ENCODE measurements around the gene GART. TPM values are rescaled to one million over a fixed set of nuclear protein-coding genes. Genes with fewer than 3 reads are reported as not detected.

GART gene
- total and polyA plus RNA-seq, 4 donors, result 13.6 to 60.6 (median 41.3) TPM

GRCh38 chr21:33540711-33541104 is 1.2 kb downstream of the GART start:
- H3K4me3 ChIP-seq (ENCODE audit: low read length in 2 of 2), result no peak overlapping the region
- DNase-seq (no peak), ATAC-seq (ENCODE audit: low FRiP score) (no peak)
- intact Hi-C loops (cut with DNase I), result no loop called here
- WGBS, 2 donors, result 78 to 84% methylated on average over 3 of the region's 3 CpGs
- H3K36me3 ChIP-seq (ENCODE audit: control insufficient read depth in 1 of 2, insufficient read depth in 2 of 2, low read length in 1 of 2), result no peaks in the 10 kb centered on the region
- no peaks in the 10 kb centered on the region for H3K4me1 ChIP-seq (ENCODE audit: control insufficient read depth in 1 of 2, insufficient read depth in 2 of 2, low read length in 2 of 2)
- no peak overlapping the region for H3K27ac ChIP-seq (ENCODE audit: low read depth in 1 of 2, low read length in 2 of 2)
- H3K27me3 ChIP-seq (ENCODE audit: control insufficient read depth in 1 of 2, insufficient read depth in 2 of 2, low read length in 1 of 2), result no peaks in the 10 kb centered on the region
- no peaks in the 10 kb centered on the region for H3K9me3 ChIP-seq (ENCODE audit: control insufficient read depth, low read length)

GRCh38 chr21:33539616-33540015 is 2.3 kb downstream of the GART start:
- no peak for DNase-seq
- intact Hi-C loops (cut with DNase I), result no loop called here
- Histone ChIP-seq H3K9me3 (ENCODE audit: control insufficient read depth, low read length) (no peaks in the 10 kb centered on the region), H3K27me3 (ENCODE audit: control insufficient read depth in 1 of 2, insufficient read depth in 2 of 2, low read length in 1 of 2) (no peaks in the 10 kb centered on the region), H3K36me3 (ENCODE audit: control insufficient read depth in 1 of 2, insufficient read depth in 2 of 2, low read length in 1 of 2) (peaks cover 0 to under 1% of the 10 kb centered on the region in 2 donors), H3K4me3 (ENCODE audit: low read length in 2 of 2) (no peak overlapping the region), H3K4me1 (ENCODE audit: control insufficient read depth in 1 of 2, insufficient read depth in 2 of 2, low read length in 2 of 2) (no peaks in the 10 kb centered on the region), H3K27ac (ENCODE audit: low read depth in 1 of 2, low read length in 2 of 2) (no peak overlapping the region)
- 87 to 89% methylated on average over 4 of the region's 4 CpGs for WGBS, 2 donors
- no peak for ATAC-seq (ENCODE audit: low FRiP score)

GRCh38 chr21:33537212-33537611 is 4.7 kb downstream of the GART start:
- H3K36me3 ChIP-seq (ENCODE audit: control insufficient read depth in 1 of 2, insufficient read depth in 2 of 2, low read length in 1 of 2), result peaks cover 0 to 5% of the 10 kb centered on the region in 2 donors
- intact Hi-C loops (cut with DNase I), result no loop called here

DNA sequence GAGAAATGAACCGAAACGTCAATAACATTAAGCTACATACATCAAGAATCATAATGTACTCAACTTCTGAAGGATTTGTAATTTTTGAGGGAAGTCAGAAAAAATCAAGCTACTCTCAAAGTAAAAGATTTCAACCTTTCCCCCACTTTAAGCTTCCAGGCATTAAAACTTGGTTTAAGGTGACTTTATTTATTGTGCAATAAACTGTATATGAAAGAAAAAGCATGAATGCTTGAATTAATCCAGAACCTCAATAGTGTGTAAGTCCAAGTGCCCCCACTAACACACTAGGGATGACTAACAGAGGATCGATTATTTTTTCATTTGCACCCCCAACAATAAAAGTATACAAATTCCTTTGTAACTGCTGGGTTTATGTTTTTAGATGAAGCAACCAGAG is 10.9 kb downstream of the GART start:
- Histone ChIP-seq H3K36me3 (ENCODE audit: control insufficient read depth in 1 of 2, insufficient read depth in 2 of 2, low read length in 1 of 2) (peaks cover 0 to 5% of the 10 kb centered on the region in 2 donors), H3K27me3 (ENCODE audit: control insufficient read depth in 1 of 2, insufficient read depth in 2 of 2, low read length in 1 of 2) (no peaks in the 10 kb centered on the region), H3K4me3 (ENCODE audit: low read length in 2 of 2) (no peak overlapping the region), H3K9me3 (ENCODE audit: control insufficient read depth, low read length) (no peaks in the 10 kb centered on the region), H3K4me1 (ENCODE audit: control insufficient read depth in 1 of 2, insufficient read depth in 2 of 2, low read length in 2 of 2) (no peaks in the 10 kb centered on the region), H3K27ac (ENCODE audit: low read depth in 1 of 2, low read length in 2 of 2) (no peak overlapping the region)
- intact Hi-C loops (cut with DNase I), result no loop called here
- no peak for ATAC-seq (ENCODE audit: low FRiP score)
- WGBS, 2 donors, result 85 to 90% methylated on average over 3 of the region's 3 CpGs
- no peak for DNase-seq

More at GRCh38 chr21:33537212-33537611, 4.7 kb downstream of the GART start:
- Histone ChIP-seq H3K4me3 (ENCODE audit: low read length in 2 of 2) (no peak overlapping the region), H3K4me1 (ENCODE audit: control insufficient read depth in 1 of 2, insufficient read depth in 2 of 2, low read length in 2 of 2) (no peaks in the 10 kb centered on the region), H3K27ac (ENCODE audit: low read depth in 1 of 2, low read length in 2 of 2) (no peak overlapping the region), H3K9me3 (ENCODE audit: control insufficient read depth, low read length) (no peaks in the 10 kb centered on the region), H3K27me3 (ENCODE audit: control insufficient read depth in 1 of 2, insufficient read depth in 2 of 2, low read length in 1 of 2) (no peaks in the 10 kb centered on the region)
- ATAC-seq (ENCODE audit: low FRiP score), result no peak
- WGBS, 2 donors, result 93 to 95% methylated on average over 2 of the region's 2 CpGs
- DNase-seq, result no peak

DNA sequence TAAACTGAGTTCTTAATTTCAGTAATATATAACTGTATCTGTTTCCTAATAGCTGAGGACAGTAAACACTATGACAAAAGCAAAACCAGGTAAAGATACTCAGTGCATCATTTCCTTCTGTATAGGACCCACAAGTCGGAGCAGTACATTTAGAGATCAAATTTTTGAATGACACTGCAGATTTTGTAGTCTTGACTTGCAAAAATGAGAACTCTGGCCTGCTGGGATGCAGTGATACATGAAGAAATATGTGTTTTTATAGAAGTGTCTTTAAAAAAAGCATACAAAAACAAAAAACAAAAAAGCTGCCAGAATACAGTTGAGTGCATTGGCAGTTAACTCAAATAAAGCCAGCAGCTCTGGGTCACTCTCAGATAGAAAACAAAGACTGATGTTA is 19.0 kb downstream of the GART start:
- no peaks in the 10 kb centered on the region for H3K36me3 ChIP-seq (ENCODE audit: control insufficient read depth in 1 of 2, insufficient read depth in 2 of 2, low read length in 1 of 2)
- H3K27me3 ChIP-seq (ENCODE audit: control insufficient read depth in 1 of 2, insufficient read depth in 2 of 2, low read length in 1 of 2), result no peaks in the 10 kb centered on the region
- no peaks in the 10 kb centered on the region for H3K9me3 ChIP-seq (ENCODE audit: control insufficient read depth, low read length)
- no peaks in the 10 kb centered on the region for H3K4me1 ChIP-seq (ENCODE audit: control insufficient read depth in 1 of 2, insufficient read depth in 2 of 2, low read length in 2 of 2)
- no peak overlapping the region for H3K4me3 ChIP-seq (ENCODE audit: low read length in 2 of 2)
- no peak for ATAC-seq (ENCODE audit: low FRiP score)
- 67 to 68% methylated on average over 1 of the region's 1 CpG for WGBS, 2 donors
- intact Hi-C loops (cut with DNase I), result no loop called here
- DNase-seq, result no peak
- no peak overlapping the region for H3K27ac ChIP-seq (ENCODE audit: low read depth in 1 of 2, low read length in 2 of 2)

DNA sequence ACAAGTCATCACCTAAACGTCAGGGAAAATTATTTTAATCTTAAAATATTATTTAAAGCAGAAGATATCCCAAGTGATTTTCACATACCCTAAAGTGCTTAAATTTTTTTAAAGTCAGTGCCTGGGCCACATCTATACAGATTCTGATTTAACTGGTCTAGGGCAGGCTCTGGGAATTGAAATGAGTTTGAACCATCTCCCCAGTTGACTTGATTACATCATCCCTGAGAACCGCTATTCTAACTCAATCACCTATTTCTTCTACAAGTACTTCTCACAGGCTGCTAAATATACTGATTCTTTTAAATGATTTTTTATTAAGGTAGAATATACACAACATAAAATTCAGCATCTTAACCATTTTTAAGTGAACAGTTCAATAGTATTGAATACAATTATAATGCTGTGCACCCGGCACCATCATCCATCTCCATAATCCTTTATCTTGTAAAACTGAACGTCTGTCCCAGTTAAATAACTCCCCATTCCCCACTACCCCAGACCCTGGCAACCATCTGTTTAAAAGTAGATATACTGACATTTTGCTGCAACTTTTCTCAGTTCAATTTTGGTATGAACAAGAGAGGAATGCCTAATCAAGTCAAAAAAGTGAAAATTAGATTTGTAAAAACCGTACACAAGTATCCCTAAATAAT is 19.5 kb downstream of the GART start:
- no peak for DNase-seq
- H3K27me3 ChIP-seq (ENCODE audit: control insufficient read depth in 1 of 2, insufficient read depth in 2 of 2, low read length in 1 of 2), result no peaks in the 10 kb centered on the region
- no peak overlapping the region for H3K4me3 ChIP-seq (ENCODE audit: low read length in 2 of 2)
- H3K36me3 ChIP-seq (ENCODE audit: control insufficient read depth in 1 of 2, insufficient read depth in 2 of 2, low read length in 1 of 2), result no peaks in the 10 kb centered on the region
- H3K27ac ChIP-seq (ENCODE audit: low read depth in 1 of 2, low read length in 2 of 2), result no peak overlapping the region
- no peak for ATAC-seq (ENCODE audit: low FRiP score)
- H3K4me1 ChIP-seq (ENCODE audit: control insufficient read depth in 1 of 2, insufficient read depth in 2 of 2, low read length in 2 of 2), result no peaks in the 10 kb centered on the region
- intact Hi-C loops (cut with DNase I), result no loop called here
- no peaks in the 10 kb centered on the region for H3K9me3 ChIP-seq (ENCODE audit: control insufficient read depth, low read length)
- WGBS, 2 donors, result 79 to 80% methylated on average over 5 of the region's 5 CpGs

GRCh38 chr21:33518899-33519298 is 23.0 kb downstream of the GART start:
- intact Hi-C loops (cut with DNase I), result no loop called here
- Histone ChIP-seq H3K36me3 (ENCODE audit: control insufficient read depth in 1 of 2, insufficient read depth in 2 of 2, low read length in 1 of 2) (peaks cover 0 to 7% of the 10 kb centered on the region in 2 donors), H3K4me3 (ENCODE audit: low read length in 2 of 2) (no peak overlapping the region), H3K9me3 (ENCODE audit: control insufficient read depth, low read length) (no peaks in the 10 kb centered on the region), H3K27ac (ENCODE audit: low read depth in 1 of 2, low read length in 2 of 2) (no peak overlapping the region), H3K27me3 (ENCODE audit: control insufficient read depth in 1 of 2, insufficient read depth in 2 of 2, low read length in 1 of 2) (no peaks in the 10 kb centered on the region), H3K4me1 (ENCODE audit: control insufficient read depth in 1 of 2, insufficient read depth in 2 of 2, low read length in 2 of 2) (no peaks in the 10 kb centered on the region)
- ATAC-seq (ENCODE audit: low FRiP score), result no peak
- DNase-seq, result no peak
- 95 to 96% methylated on average over 4 of the region's 4 CpGs for WGBS, 2 donors

GRCh38 chr21:33514229-33514628 is 27.7 kb downstream of the GART start:
- DNase-seq, result no peak
- Histone ChIP-seq H3K27ac (ENCODE audit: low read depth in 1 of 2, low read length in 2 of 2) (no peak overlapping the region), H3K4me3 (ENCODE audit: low read length in 2 of 2) (no peak overlapping the region), H3K36me3 (ENCODE audit: control insufficient read depth in 1 of 2, insufficient read depth in 2 of 2, low read length in 1 of 2) (peaks cover 0 to 14% of the 10 kb centered on the region in 2 donors), H3K27me3 (ENCODE audit: control insufficient read depth in 1 of 2, insufficient read depth in 2 of 2, low read length in 1 of 2) (no peaks in the 10 kb centered on the region), H3K4me1 (ENCODE audit: control insufficient read depth in 1 of 2, insufficient read depth in 2 of 2, low read length in 2 of 2) (no peaks in the 10 kb centered on the region), H3K9me3 (ENCODE audit: control insufficient read depth, low read length) (no peaks in the 10 kb centered on the region)
- intact Hi-C loops (cut with DNase I), result no loop called here
- WGBS, 2 donors, result 89 to 96% methylated on average over 2 of the region's 2 CpGs
- no peak for ATAC-seq (ENCODE audit: low FRiP score)

DNA sequence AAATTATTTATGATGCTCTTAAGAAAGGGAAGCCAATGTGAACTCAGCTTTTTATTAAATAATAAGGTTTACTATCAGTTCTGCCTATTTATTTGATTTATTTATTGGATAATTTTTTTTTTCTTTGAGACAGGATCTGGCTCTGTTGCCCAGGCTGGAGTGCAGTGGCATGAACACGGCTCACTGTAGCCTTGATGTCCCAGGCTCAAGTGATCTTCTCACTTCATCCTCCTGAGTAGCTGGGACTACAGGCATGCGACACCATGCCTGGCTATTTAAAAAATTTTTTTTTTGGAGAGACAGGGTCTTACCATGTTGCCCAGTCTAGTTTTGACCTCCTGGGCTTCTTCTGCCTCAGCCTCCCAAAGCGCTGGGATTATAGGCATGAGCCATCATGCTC is 29.4 kb downstream of the GART start:
- Histone ChIP-seq H3K27ac (ENCODE audit: low read depth in 1 of 2, low read length in 2 of 2) (no peak overlapping the region), H3K9me3 (ENCODE audit: control insufficient read depth, low read length) (no peaks in the 10 kb centered on the region), H3K36me3 (ENCODE audit: control insufficient read depth in 1 of 2, insufficient read depth in 2 of 2, low read length in 1 of 2) (peaks cover 0 to 15% of the 10 kb centered on the region in 2 donors), H3K4me3 (ENCODE audit: low read length in 2 of 2) (no peak overlapping the region), H3K27me3 (ENCODE audit: control insufficient read depth in 1 of 2, insufficient read depth in 2 of 2, low read length in 1 of 2) (no peaks in the 10 kb centered on the region), H3K4me1 (ENCODE audit: control insufficient read depth in 1 of 2, insufficient read depth in 2 of 2, low read length in 2 of 2) (no peaks in the 10 kb centered on the region)
- no peak for DNase-seq
- 94 to 97% methylated on average over 3 of the region's 3 CpGs for WGBS, 2 donors
- no peak for ATAC-seq (ENCODE audit: low FRiP score)
- intact Hi-C loops (cut with DNase I), result no loop called here

Data from aorta (tissue), 5 donors.